ENCODE measurements around the gene TMPRSS9.
A peak's percentile ranks its signal among the peaks of the same experiment; 100 is the strongest.
"Not testable (repeated sequence)": the region's sequence is repeated elsewhere in the genome, so short reads cannot be mapped to it uniquely, and the experiment has no call there.

Gene TMPRSS9

DNA sequence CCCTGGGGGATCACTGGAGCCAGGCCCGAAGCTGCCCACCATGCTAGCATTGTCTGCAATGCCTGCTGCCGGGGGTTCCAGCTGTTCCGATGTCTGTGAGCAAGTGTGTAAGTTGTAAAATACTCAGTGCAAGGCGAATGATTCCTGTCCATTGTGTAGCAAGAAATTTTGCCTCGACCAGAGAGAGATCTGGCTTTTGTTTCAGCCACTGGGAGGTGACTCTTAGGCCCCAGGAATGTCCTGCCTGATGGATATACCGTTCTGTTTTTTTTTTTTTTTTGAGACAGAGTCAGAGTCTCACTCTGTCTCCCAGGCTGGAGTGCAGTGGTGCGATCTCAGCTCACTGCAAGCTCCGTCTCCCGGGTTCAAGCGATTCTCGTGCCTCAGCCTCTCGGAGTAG lies 108.5 kb downstream of the TMPRSS9 start:
- FAIRE-seq, result no peak

DNA sequence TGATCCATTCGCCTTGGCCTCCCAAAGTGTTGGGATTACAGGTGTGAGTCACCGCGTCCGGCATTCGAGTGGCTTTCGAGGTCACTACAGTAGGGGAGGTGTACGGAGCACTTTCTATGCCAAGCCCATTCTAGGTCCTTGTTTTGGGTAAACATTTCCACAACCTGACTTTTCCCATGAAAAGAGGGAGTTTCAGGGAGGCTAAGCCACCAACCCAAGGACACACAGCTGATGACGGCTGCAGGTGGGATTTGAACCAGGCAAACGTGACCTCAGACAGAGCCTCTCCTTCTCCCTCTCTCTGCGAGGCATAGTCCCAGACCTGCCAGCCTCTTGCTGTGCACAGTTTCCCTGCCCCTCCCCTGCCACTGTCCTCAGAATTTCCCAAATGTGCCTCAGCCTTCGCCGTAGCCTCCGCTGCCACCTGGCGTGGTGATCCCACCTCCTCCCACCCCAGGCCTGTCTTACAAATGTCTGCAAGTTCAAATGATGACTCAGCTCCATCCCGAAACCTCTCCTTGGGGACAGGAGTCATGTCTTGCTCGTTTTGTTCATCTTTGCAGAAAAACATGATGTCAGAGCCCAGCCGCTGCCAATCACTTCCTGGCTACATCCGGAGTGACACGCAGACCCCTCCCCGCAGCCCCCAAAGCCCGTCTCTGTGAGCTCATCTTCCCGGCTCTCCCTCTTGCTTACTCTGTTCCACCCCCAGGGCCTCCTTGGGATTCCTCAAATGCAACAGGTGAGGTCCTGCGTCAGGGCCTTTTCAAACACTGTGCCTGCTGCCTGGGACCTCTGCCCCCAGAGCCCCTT lies 109.2 kb downstream of the TMPRSS9 start:
- no peak for FAIRE-seq

GRCh38 chr19:2469915-2470200 lies 109.8 kb downstream of the TMPRSS9 start:
- not testable (repeated sequence) for FAIRE-seq

DNA sequence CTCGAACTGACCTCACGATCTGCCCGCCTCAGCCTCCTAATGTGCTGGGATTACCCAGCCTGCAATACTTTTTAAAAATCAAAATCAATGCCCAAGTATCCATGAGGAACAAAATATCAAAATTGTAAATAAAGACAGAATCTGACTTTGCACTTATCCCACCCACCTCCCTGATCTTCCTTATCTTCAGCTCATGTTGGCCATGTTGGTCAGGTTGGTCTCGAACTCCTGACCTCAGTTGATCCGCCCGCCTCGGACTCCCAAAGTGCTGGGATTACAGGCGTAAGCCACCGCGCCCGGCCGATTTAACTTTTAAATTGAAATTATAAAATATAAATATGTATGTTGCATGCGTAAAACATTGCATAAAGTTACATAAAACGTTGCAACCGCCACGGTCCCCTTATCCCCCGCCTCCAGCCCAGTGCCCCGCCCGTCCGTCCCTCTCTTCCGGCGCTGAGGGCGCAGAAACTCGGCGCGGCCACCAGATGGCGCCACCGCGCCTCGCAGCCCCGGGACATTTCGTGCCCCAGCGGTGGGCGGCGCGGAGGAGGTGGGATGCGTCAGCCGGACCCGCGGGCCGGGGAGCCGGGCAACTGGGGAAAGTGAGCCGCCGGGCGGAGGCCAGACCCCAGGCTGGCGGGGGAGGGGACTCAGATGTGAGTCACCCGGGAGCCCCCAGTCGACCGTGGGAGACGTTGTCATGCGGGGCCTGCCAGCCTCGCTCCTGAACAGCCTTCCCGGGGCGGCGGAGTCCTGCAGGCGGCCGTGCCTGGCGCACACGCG lies 114.4 kb downstream of the TMPRSS9 start:
- FAIRE-seq, result peak; percentile 71

DNA sequence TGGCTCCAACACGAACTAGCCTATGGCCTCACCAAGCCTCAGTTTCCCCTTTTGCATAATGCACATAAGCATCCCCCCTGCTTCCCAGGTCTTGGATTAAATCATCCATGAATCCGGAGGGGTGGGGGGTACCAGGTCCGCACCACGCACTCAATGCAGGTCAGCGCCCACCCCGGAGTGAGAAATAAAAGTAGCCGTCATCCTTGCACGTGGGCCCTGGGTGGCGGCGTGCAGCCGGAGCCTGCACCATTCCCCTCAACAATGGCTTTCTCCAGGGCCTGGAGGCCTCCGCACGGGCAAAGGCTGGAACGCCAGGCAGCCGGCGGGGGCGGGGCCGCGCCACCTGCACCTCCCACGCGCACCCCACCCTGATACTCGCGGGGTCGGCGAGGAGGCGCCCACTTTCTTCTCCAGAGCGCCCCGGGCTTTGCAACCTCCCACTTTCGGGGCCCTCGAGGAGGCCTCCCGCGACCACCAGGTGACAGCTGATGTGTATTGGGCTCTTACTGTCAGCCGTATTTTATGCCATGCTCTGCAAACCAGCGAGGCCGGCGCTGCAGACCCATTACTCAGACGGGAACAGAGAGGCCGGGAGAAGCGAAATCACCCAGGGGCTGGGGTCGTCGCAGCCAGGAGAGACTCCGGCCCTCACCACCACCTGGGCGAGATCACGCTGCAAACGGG lies 115.1 kb downstream of the TMPRSS9 start:
- no peak for FAIRE-seq

Data from A204.1 (cell line).